DOHH2 (cell line): ENCODE results near the gene WDR27.
A peak's percentile ranks its signal among the peaks of the same experiment; 100 is the strongest.

Source experiments
- H3F3A ChIP-seq: fragments of 200-600 bp; sonication (generic), shearing (Covaris generic); 2 replicates; pipeline ENCODE4 v1.6.0; 2016; ENCODE audit warnings: antibody characterized with exemption, mild to moderate bottlenecking; ENCODE audit not compliant: control insufficient read depth, insufficient read depth
- H3K27ac ChIP-seq: fragments of 200-600 bp; sonication (generic); 2 replicates; pipeline ENCODE4 v1.5.1; 2014; ENCODE audit warnings: low read depth, mild to moderate bottlenecking, low read length, moderate library complexity
- H3K27me3 ChIP-seq: fragments of 200-600 bp; sonication (generic); 2 replicates; pipeline ENCODE4 v1.6.1; 2014; ENCODE audit warnings: mild to moderate bottlenecking, low read length, mixed read lengths; ENCODE audit not compliant: control insufficient read depth
- H3K36me3 ChIP-seq: fragments of 200-600 bp; sonication (generic); 2 replicates; pipeline ENCODE4 v1.6.1; 2014; ENCODE audit warnings: mild to moderate bottlenecking, low read length, moderate library complexity, mixed read lengths; ENCODE audit not compliant: control insufficient read depth
- H3K4me1 ChIP-seq: fragments of 200-600 bp; sonication (generic); 2 replicates; pipeline ENCODE4 v1.6.1; 2014; ENCODE audit warnings: mild to moderate bottlenecking, low read length, mixed read lengths; ENCODE audit not compliant: control insufficient read depth
- H3K4me2 ChIP-seq: fragments of 200-600 bp; sonication (generic); 2 replicates; pipeline ENCODE4 v1.6.0; 2014; ENCODE audit warnings: mild to moderate bottlenecking, low read length, moderate library complexity
- H3K4me3 ChIP-seq: fragments of 200-600 bp; sonication (generic); 2 replicates; pipeline ENCODE4 v1.5.1; 2014; ENCODE audit warnings: mild to moderate bottlenecking, low read length, mixed read lengths
- H3K79me2 ChIP-seq: fragments of 200-600 bp; sonication (generic); 2 replicates; pipeline ENCODE4 v1.6.1; 2014; ENCODE audit warnings: mild to moderate bottlenecking, low read length, mixed read lengths; ENCODE audit not compliant: control insufficient read depth
- H3K9me2 ChIP-seq: fragments of 200-600 bp; sonication (generic); replicated peaks from 2 replicates; pipeline ENCODE4 v1.6.1; 2014; ENCODE audit warnings: mild to moderate bottlenecking, low read length, mixed read lengths; ENCODE audit not compliant: control insufficient read depth
- H3K9me3 ChIP-seq: fragments of 200-600 bp; sonication (generic); 2 replicates; pipeline ENCODE4 v1.6.1; 2014; ENCODE audit warnings: antibody characterized with exemption, low read length, mixed read lengths; ENCODE audit not compliant: control insufficient read depth, insufficient read depth
- H4K20me1 ChIP-seq: fragments of 200-600 bp; sonication (generic); 2 replicates; pipeline ENCODE4 v1.6.0; 2014; ENCODE audit warnings: low read depth, mild to moderate bottlenecking, antibody characterized with exemption, low read length, moderate library complexity; ENCODE audit not compliant: control insufficient read depth, insufficient read depth
- CTCF ChIP-seq: fragments of 200-600 bp; sonication (generic); IDR thresholded peaks from one replicate; pipeline ENCODE4 v1.5.1; 2014; ENCODE audit warnings: antibody characterized with exemption, mild to moderate bottlenecking, low read depth, low read length; ENCODE audit not compliant: poor library complexity, severe bottlenecking
- EZH2phosphoT487 ChIP-seq: fragments of 200-600 bp; sonication (generic); IDR thresholded peaks from 2 replicates; pipeline ENCODE4 v1.6.1; 2017; ENCODE audit warnings: borderline replicate concordance, mild to moderate bottlenecking, antibody characterized with exemption, low read length, moderate library complexity, mixed read lengths

The WDR27 gene

GRCh38 chr6:169557887-169558286 is 143.9 kb downstream of the WDR27 start:
- no peaks in the 10 kb centered on the region for H3K9me2 ChIP-seq
- TF ChIP-seq EZH2phosphoT487: no peak
- TF ChIP-seq CTCF: no peak
- H3K4me3 ChIP-seq: no peak overlapping the region
- H3K4me1 ChIP-seq: peaks cover 19% of the 10 kb centered on the region
- H3K36me3 ChIP-seq: no peaks in the 10 kb centered on the region
- H4K20me1 ChIP-seq: no peaks in the 10 kb centered on the region
- H3K9me3 ChIP-seq: no peaks in the 10 kb centered on the region
- no peaks in the 10 kb centered on the region for H3F3A ChIP-seq
- H3K4me2 ChIP-seq: no peak overlapping the region
- no peaks in the 10 kb centered on the region for H3K79me2 ChIP-seq
- no peaks in the 10 kb centered on the region for H3K27me3 ChIP-seq
- no peak overlapping the region for H3K27ac ChIP-seq

- peak overlapping the region; percentile 48 for H3K4me2 ChIP-seq
These were observed 144.9 kb downstream of the WDR27 start for GRCh38 chr6:169556758-169557548.

GRCh38 chr6:169555971-169556617 is 145.7 kb downstream of the WDR27 start:
- Histone ChIP-seq H3K4me3 (no peak overlapping the region), H3K4me2 (peak overlapping the region; percentile 48), H3K79me2 (no peaks in the 10 kb centered on the region), H3F3A (no peaks in the 10 kb centered on the region), H3K36me3 (no peaks in the 10 kb centered on the region), H4K20me1 (no peaks in the 10 kb centered on the region), H3K9me3 (no peaks in the 10 kb centered on the region), H3K27ac (no peak overlapping the region), H3K27me3 (no peaks in the 10 kb centered on the region), H3K4me1 (peaks cover 19% of the 10 kb centered on the region), H3K9me2 (no peaks in the 10 kb centered on the region)
- no peak for TF ChIP-seq EZH2phosphoT487
- TF ChIP-seq CTCF: no peak

More at GRCh38 chr6:169556758-169557548, 144.9 kb downstream of the WDR27 start:
- no peaks in the 10 kb centered on the region for H3K79me2 ChIP-seq
- no peaks in the 10 kb centered on the region for H3K9me3 ChIP-seq
- H3K4me3 ChIP-seq: 0 out of 2 replicates have a peak overlapping the region, but pooled peaks have one; percentile 13
- TF ChIP-seq EZH2phosphoT487: no peak
- TF ChIP-seq CTCF: no peak
- H3K27ac ChIP-seq: peak overlapping the region; percentile 57
- no peaks in the 10 kb centered on the region for H3K9me2 ChIP-seq
- peaks cover 19% of the 10 kb centered on the region for H3K4me1 ChIP-seq
- H4K20me1 ChIP-seq: no peaks in the 10 kb centered on the region
- H3F3A ChIP-seq: no peaks in the 10 kb centered on the region
- no peaks in the 10 kb centered on the region for H3K27me3 ChIP-seq
- H3K36me3 ChIP-seq: no peaks in the 10 kb centered on the region
